Measurements from ENCODE around the gene CD151.

CD151 gene

DNA sequence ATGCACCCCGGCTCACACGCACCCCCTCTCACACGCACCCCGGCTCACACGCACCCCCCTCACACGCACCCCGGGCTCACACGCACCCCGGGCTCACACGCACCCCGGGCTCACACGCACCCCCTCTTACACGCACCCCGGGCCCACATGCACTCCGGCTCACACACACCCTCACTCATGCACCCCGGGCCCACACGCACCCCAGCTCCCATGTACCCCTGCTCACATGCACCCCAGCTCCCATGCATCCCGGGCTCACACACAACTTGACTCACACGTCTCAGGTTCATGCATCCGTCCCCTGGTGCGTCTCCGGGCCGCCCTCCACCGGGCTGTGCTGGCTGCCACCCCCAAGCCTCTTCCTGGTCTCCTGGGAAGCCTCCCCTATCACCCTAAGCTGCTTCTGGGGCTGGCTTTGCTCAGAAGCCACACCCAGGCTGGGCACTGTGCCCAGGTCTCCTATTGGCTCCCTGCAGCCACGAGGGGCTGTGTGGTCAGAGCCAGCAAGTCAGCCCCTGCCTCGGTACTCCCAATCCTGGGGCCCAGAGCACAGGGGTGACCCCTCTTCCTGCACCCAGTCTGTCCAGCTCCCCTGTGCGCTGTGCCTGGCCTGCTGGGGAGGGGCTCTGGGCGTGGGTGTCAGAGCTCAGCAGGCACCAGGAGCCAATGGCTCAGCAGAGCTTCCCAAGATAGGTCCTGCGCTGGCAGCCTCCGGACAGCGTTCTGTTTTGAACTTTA, 26.8 kb downstream of the CD151 start:
- DNase-seq, result peak; percentile 70 to 71

DNA sequence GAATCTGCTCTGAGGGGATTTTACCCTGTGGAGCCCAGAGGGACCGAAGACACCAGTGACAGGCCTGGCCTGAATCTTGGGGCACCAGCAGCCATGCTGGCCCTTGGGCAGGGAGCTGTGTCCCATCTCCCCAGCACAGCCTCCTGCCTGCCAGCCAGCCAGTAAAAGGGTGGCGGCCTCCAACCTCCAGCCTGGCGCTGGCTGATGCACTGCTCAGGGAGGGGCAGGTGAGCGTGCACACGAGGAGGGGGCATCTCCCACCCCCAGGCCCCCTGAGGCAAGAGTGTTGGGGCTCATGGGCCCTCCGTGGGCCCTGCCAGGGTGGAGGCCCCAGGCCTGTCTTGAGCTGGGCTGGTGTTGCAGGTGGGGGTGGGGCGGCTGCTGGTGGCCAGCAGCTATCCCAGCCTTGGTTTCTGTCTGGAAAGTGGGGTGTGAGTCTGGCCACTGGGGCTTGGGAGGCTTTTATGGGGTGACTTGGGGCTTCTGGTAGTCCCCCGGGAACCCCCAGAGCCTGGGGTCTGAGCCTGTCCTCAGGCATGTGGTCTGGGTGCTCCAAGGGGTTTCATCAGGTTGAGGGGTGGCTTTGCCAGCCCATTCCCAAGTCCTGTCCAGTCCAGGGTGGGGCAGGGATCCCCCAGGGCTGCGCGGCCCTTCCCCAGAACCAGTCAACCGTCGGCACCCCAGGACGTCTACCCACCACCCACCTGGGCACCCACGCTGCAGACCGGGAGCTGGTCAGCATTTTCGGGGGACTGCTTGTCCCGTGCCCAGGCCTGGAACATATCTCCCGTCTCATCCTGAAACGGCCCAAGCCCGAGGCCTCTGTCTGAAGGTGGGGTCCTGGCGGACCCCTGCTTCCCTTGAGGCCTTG, 27.7 kb downstream of the CD151 start:
- no peak for DNase-seq

DNA sequence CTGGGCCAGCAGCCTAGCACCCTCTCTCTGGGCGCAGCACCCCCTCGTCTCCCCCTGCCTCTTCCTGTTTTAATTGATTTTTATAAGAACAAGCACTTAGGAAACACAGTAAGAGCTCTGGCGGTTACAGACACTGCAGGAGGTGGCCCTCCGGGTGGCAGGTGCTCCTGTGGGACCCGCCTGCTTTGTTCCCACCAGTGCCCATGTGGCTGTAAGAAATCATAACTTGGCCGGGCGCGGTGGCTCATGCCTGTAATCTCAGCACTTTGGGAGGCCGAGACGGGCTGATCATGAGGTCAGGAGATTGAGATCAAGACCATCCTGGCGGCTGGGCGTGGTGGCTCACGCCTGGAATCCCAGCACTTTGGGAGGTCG, 28.3 kb downstream of the CD151 start:
- no peak for DNase-seq

DNA sequence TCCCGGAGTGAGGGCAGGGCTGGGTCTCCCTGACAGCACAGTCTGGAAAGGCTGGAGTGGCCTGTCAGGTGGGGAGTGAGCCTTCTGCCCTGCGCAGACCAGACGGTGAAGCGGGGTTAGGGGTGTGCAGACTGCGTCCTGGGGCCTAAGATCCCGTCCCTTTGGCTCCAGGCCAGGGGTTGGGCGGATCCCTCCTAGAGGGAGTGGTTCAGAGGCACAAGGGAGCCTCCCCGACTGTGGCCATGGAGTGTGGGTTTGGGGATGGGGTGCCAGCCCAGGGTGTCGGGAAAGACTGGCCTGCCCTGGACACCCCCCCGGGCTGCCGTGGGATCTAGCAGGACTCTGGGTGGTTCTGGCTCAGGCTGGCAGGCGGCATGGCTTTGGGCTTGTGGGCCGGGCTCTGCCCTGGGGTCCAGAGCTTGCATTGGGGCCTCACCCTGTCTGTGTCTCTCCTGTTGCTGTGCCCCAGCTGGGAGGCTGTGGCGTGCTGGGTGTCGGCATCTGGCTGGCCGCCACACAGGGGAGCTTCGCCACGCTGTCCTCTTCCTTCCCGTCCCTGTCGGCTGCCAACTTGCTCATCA, 29.4 kb downstream of the CD151 start:
- DNase-seq, result no peak

DNA sequence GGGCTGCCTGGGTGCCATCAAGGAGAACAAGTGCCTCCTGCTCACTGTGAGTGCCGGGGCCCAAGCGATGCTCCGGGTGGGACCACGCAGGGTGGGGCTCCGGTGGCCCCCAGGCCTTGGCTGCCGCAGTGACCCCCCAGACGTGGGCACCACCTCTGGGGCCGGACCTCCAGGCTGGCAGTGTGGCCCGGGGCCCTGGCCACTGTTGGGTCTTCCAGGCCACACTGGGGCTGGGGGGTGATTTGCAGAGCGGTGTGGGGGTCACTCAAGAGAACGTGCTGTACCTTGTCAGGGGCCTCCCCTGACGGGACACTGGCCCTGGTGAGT, 29.9 kb downstream of the CD151 start:
- no peak for DNase-seq

DNA sequence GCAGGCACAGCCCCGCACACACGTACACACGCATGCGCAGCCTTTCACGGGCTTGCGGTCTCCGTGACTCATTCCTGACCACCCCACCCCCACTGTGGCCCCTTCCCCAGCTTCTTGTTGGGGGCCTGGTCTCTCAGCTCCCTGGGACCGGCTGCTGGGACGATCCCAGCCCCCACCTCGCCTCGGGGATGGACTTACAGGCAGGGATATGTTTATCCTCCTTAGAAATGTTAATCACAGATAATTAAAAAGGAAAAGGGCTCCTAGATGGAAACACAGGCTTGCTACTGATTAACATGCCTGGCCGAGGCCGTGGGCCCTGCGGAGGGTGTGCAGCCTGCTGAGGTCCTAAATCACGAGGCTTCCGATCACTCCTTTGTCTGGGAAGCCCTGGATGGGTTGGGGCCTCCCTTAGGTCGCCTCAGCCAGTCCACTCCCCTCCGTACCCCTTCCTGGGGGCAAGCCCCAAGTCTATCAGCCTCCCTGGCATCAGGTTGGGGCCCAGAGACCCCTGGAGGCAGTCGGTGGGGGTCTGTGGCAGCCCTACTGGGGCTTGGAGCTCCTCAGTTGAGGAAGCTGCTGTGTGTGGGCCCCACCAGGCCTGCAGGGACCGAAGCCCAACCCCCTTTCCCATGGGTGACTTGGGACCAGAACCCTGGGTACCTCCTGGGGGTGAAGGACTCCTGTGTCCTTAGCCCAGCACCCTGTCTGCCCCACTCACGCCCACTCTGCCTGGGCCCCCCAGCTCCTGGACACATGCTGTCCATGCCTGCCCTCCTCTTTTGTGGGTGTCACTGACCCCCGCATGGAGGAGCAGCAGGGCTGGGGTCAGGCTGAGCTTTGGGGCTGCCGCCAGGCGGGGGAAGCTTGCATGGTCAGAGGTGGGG, 30.5 kb downstream of the CD151 start:
- DNase-seq, result no peak

GRCh38 chr11:863910-864827, 31.4 kb downstream of the CD151 start:
- no peak for DNase-seq

DNA sequence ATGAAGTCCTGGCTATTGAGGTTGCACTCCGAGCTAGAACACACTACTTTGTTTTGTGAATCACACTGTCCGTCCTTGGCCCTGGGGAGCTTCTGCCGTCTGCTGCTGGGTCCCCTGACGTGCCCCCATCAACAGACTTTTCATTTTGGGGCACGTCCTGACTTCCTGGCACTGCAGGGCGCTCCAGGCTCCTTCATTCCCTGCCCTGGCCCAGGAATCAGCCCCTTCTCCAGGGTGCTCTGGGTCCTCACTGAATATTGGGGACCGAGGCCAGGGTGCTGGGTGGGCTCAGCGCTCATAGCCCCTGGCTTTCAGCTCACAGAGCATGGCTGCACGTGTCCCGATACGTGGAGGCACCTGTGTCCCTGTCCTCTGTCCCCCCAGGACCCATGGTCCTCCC, 32.1 kb downstream of the CD151 start:
- no peak for DNase-seq

DNA sequence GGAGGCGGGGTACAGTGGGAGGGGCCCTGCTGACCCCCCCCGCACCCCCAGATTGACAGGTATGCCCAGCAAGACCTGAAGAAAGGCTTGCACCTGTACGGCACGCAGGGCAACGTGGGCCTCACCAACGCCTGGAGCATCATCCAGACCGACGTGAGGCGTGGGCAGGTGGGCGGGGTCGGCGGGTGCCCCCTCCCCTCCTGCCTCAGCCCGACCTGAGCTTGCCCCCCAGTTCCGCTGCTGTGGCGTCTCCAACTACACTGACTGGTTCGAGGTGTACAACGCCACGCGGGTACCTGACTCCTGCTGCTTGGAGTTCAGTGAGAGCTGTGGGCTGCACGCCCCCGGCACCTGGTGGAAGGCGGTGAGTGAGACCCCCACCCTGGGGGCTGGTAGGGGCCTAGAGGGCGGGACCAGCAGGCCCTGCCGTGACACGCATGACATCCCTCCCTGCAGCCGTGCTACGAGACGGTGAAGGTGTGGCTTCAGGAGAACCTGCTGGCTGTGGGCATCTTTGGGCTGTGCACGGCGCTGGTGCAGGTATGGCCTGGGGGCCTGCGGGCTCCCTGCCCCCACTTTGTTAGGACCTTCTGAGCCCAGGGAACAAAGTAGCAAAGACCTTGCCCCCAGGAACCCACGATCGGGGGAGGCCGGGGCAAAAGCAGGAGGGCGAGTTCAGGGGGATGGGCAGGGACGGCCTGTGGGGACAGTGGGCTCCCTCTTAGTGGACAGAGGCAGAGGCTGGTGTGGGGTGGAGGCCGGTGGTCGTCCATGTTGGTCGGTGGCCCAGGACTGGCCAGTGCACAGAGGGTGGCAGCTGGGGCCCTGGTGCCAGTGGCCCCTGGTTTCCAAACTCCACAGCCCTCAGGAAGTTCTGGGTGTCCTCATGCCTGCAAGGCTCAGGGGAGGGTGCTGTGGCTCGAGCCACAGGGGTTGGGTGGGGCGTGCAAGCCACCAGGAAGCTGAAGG, 33.0 kb downstream of the CD151 start:
- DNase-seq, result no peak

GRCh38 chr11:866481-866880, 33.7 kb downstream of the CD151 start:
- DNase-seq, result no peak

DNA sequence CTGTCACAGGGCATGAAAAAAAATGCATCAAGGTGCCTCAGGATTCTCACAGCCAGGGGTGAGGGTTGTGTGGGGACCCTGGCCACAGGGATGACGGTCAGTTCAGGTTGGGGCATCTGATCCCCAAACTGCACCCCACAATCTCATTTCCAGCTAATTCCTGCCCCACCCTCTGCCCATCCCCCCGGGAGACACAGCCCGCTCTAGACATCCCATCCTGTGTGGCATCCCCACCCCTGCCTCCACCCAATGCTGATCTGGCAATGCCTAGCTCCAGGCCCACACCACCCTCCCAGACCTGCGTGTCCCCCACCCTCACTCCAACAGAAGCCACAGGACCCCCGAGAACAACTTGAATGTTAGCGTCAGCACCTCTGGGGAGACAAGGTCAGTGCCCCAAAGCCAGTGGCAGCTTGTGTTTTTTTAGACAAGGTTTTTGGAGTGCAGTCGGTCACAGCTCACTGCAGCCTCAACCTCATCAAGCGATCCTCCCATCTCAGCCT, 35.2 kb downstream of the CD151 start:
- no peak for DNase-seq

DNA sequence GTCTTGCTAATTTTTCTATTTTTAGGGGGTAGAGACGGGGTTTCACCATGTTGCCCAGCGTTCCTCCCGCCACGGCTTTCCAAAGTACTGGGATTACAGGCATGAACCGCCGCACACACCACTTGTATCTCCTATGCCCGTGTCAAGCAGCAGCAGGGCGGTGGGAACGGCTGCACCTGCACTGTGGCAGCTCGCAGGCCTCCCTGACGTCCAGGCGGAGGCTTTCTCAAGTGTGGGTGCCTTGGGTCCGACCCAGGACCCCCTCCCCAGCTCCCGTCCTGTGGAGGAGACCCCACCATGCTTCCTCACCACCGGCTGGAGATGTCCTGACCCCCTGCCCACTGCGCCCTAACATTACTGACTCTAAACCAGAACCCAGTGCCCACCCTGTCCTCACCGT, 35.6 kb downstream of the CD151 start:
- no peak for DNase-seq

DNA sequence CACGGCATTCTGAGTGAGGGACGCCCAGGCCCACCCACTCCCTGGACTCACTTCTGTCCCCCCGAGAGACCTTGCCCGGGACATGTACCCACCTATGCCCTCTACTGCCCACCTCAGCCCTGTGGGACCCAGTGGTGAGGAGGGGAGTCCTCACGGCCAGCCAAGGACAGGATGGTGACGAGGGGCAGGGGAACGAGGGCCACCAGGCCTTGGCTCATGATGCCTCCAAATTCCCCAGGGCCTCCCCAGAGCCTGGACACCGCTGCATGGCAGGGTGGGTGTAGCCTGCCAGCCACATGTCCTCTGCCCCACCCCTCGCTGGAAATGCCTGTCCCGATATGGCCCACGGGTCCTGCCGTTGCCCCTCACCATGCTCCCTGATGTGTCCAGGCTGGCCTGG, 36.0 kb downstream of the CD151 start:
- DNase-seq, result no peak

DNA sequence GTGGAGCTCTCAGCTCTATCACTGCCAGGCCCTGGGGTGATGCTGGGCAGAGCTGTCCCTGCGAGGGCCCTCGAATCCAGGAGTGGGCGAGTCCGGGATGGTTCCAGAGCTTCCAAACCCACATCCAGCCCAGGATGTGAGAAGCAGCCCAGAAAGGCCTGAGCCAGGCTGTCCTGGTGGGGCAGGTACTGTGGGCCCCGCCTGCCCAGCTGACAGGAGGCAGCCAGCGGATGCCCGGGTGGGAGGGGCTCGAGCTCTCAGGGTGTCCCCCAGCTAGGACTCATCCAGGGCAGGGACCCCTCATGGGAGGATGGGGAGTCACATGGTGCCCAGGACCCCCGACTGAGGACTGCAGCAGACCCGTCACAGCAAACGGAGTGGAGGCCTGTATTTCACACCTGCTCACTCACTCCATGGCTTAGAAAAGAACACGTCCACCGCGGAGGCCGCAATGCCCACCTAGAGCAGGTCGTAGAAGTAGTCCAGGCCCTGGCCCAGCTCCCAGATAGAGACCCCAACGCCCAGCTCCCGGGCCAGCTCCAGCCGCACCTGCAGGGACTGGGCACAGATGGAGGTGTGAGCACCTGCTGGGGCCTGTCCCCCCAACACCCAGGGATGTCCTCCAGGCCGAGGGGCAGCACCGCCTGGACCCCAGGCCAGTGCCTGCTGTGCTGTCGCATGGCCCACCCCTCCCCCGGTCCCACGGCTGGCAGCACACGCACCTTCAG, 36.8 kb downstream of the CD151 start:
- DNase-seq, result no peak

- no peak for DNase-seq
These were observed 37.3 kb downstream of the CD151 start for GRCh38 chr11:870127-870413.

DNA sequence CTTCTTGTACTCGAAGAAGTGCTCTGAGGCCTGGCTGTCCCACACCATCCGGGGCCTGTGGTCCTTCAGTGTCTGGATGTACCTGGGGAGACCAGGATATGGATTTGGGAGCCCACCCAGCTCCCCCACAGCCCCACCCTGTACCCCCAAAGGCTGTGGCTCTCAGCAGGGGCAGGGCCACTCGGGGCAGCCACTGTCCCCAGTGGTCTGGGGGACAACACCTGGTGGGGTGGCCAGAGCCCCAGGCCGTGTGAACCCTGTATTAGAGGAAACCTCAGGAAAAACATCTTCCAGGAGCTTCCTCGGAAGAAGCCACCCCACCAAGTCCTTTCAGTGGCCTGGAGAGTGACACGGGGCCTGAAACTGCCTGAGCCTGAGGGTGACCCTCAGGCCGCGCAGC, 37.7 kb downstream of the CD151 start:
- DNase-seq, result no peak

- no peak for DNase-seq
These were observed 38.7 kb downstream of the CD151 start for GRCh38 chr11:871472-871871.

DNA sequence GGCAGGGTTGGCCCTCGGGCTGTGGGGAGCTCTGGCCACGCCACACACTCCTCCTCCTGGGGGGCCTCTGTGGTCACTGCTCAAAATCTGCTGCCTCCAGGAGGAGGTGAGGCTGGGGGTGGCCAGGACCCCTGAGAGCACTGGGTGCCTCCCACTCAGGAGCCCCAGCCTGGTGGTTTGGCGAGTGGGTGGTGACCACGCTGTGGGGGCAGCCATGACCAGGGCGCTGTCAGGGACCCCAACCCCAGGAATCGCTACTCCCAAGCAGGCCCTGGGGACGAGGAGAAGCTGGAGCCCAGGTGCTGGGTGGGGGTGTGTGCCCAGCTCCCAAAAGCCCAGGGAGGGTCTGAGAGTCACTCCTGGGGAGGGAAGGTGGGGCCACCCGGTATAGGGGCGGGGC, 40.0 kb downstream of the CD151 start:
- no peak for DNase-seq

DNA sequence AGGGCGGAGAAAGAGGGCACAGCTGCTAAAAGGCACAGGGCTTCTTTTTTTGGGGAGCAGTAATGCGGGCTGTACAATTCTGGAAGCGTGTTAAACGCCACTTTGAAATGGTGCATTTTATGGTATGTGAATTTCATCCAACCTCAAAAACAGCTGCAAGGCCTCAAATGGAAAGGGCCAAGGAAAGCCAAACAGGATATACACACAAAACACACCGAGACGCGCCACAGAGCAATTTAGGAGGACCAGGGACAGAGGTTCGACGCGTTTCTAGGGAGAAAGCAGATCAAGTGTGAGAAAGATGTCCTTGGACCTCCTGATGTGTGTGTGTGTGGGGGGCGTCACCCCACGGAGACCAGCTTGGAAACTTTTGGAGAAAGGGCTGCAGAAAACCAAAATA, 41.0 kb downstream of the CD151 start:
- no peak for DNase-seq

DNA sequence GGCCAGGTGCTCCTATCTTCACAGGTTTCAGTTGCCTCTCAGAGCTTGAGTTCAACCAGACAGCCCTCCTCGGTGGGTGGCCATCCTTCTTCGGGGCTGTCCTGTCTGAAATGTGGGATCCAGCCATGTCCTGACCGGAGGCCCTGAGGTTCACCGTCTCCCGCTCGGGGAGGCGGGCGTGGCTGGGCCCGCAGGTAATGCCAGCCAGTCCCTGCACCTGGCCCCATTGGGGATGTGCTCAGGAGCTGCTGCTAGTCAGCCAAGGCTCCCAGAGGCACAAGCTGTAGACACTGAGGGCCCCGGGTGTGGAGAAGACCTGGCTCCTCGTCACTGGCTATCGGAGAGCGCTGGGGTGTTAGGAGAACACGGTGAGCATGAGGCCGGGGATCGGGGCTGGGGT, 42.5 kb downstream of the CD151 start:
- no peak for DNase-seq
